GM23338 (cell line): ENCODE results near the gene ADAMTS17. TPM values are rescaled to one million over a fixed set of nuclear protein-coding genes. Genes with fewer than 3 reads are reported as not detected.

Experiments used
- ATAC-seq: fragments of 200-7000 bp; cut with Tn5 transposase; 3 replicates; pipeline ENCODE4 v1.9.1; 2020
- DNase-seq: peaks from one replicate; pipeline ENCODE4 v3.0.0-alpha.2; 2015; ENCODE audit warnings: low spot score
- H2AFZ ChIP-seq: fragments of 200-600 bp; sonication (generic); 2 replicates; pipeline ENCODE4 v1.8.0; 2016; ENCODE audit warnings: antibody characterized with exemption, mild to moderate bottlenecking, moderate library complexity
- H3F3A ChIP-seq: fragments of 200-600 bp; sonication (generic); replicated peaks from 2 replicates; pipeline ENCODE4 v1.8.0; 2017; ENCODE audit warnings: antibody characterized with exemption, mixed run types, low read depth
- H3K27ac ChIP-seq: fragments of 200-600 bp; sonication (generic); 2 replicates; pipeline ENCODE4 v1.6.1; 2016; ENCODE audit warnings: low read depth
- H3K27me3 ChIP-seq: fragments of 200-600 bp; sonication (generic); 2 replicates; pipeline ENCODE4 v1.8.0; 2016; ENCODE audit warnings: mild to moderate bottlenecking, mixed run types, moderate library complexity; ENCODE audit not compliant: insufficient read depth
- H3K36me3 ChIP-seq: fragments of 200-600 bp; sonication (generic); 2 replicates; pipeline ENCODE4 v1.8.0; 2016; ENCODE audit warnings: mild to moderate bottlenecking; ENCODE audit not compliant: insufficient read depth
- H3K4me1 ChIP-seq: fragments of 200-600 bp; sonication (generic); 2 replicates; pipeline ENCODE4 v1.8.0; 2016; ENCODE audit warnings: mild to moderate bottlenecking, moderate library complexity; ENCODE audit not compliant: insufficient read depth
- H3K4me2 ChIP-seq: fragments of 200-600 bp; sonication (generic); 2 replicates; pipeline ENCODE4 v1.7.1; 2017; ENCODE audit warnings: mixed run types
- H3K4me3 ChIP-seq: fragments of 200-600 bp; sonication (generic); 2 replicates; pipeline ENCODE4 v1.6.1; 2016; ENCODE audit warnings: mixed run types
- H3K79me2 ChIP-seq: fragments of 200-600 bp; sonication (generic); replicated peaks from 2 replicates; pipeline ENCODE4 v1.8.0; 2017; ENCODE audit warnings: mild to moderate bottlenecking; ENCODE audit not compliant: insufficient read depth
- H3K9me2 ChIP-seq: fragments of 200-600 bp; sonication (generic); 2 replicates; pipeline ENCODE4 v1.8.0; 2017; ENCODE audit not compliant: insufficient read depth
- H4K20me1 ChIP-seq: fragments of 200-600 bp; sonication (generic); replicated peaks from 2 replicates; pipeline ENCODE4 v1.8.0; 2017; ENCODE audit warnings: mild to moderate bottlenecking; ENCODE audit not compliant: insufficient read depth
- H3K27ac Mint-ChIP-seq: 2 replicates; pipeline ENCODE4 v1.8.0; 2020; ENCODE audit warnings: inconsistent platforms, mild to moderate bottlenecking, moderate library complexity, mixed read lengths
- H3K27me3 Mint-ChIP-seq: 3 replicates; pipeline ENCODE4 v1.8.0; 2022; ENCODE audit warnings: low read depth, mild to moderate bottlenecking, moderate library complexity, mixed read lengths, inconsistent platforms; ENCODE audit not compliant: insufficient read depth, poor library complexity
- H3K36me3 Mint-ChIP-seq: 3 replicates; pipeline ENCODE4 v1.8.0; 2021; ENCODE audit warnings: low read depth, mild to moderate bottlenecking, inconsistent platforms, moderate library complexity, mixed read lengths
- H3K4me1 Mint-ChIP-seq: 3 replicates; pipeline ENCODE4 v1.8.0; 2020; ENCODE audit warnings: mild to moderate bottlenecking, inconsistent platforms, mixed read lengths
- H3K4me3 Mint-ChIP-seq: 3 replicates; pipeline ENCODE4 v1.8.0; 2021; ENCODE audit warnings: moderate library complexity, mild to moderate bottlenecking, inconsistent platforms, mixed read lengths
- H3K9me3 Mint-ChIP-seq: 3 replicates; pipeline ENCODE4 v1.8.0; 2020; ENCODE audit warnings: moderate library complexity, mild to moderate bottlenecking, inconsistent platforms, mixed read lengths
- CREB1 ChIP-seq: fragments of 250-450 bp; sonication (Bioruptor Pico); IDR thresholded peaks from 2 replicates; pipeline ENCODE4 v1.5.0; 2020; ENCODE audit warnings: low read depth, mild to moderate bottlenecking, moderate library complexity
- CTCF ChIP-seq, 2 experiments: fragments of 200-600 bp in 1 of 2; sonication (generic) in 1 of 2; conservative IDR thresholded peaks; 2 replicates each; pipeline versions ENCODE4 v1.5.1 to v1.6.1; 2016 to 2017; ENCODE audit warnings: antibody characterized with exemption in 2 of 2, low read depth in 2 of 2, mild to moderate bottlenecking in 2 of 2, moderate library complexity in 1 of 2
- ETS1 ChIP-seq: IDR thresholded peaks from 2 replicates; pipeline ENCODE4 v1.6.1; 2016; ENCODE audit warnings: antibody characterized with exemption
- EZH2 ChIP-seq: fragments of 200-600 bp; sonication (generic); IDR thresholded peaks from one replicate; pipeline ENCODE4 v1.8.0; 2017; ENCODE audit warnings: antibody characterized with exemption, mild to moderate bottlenecking, low read depth; ENCODE audit not compliant: unreplicated experiment
- EZH2phosphoT487 ChIP-seq: fragments of 200-600 bp; sonication (generic); IDR thresholded peaks from one replicate; pipeline ENCODE4 v1.8.1; 2018; ENCODE audit warnings: antibody characterized with exemption; ENCODE audit not compliant: unreplicated experiment
- JUNB ChIP-seq: IDR thresholded peaks from one replicate; pipeline ENCODE4 v1.6.1; 2016; ENCODE audit warnings: antibody characterized with exemption; ENCODE audit not compliant: unreplicated experiment
- NANOG ChIP-seq: IDR thresholded peaks from 2 replicates; pipeline ENCODE4 v1.6.1; 2016; ENCODE audit warnings: antibody characterized with exemption, borderline replicate concordance
- POLR2AphosphoS5 ChIP-seq: IDR thresholded peaks from 2 replicates; pipeline ENCODE4 v1.6.1; 2016; ENCODE audit warnings: antibody characterized with exemption, low read depth
- REST ChIP-seq: IDR thresholded peaks from one replicate; pipeline ENCODE4 v1.6.1; 2018; ENCODE audit warnings: antibody characterized with exemption; ENCODE audit not compliant: unreplicated experiment
- STAT1 ChIP-seq: IDR thresholded peaks from one replicate; pipeline ENCODE4 v1.6.1; 2016; ENCODE audit warnings: antibody characterized with exemption; ENCODE audit not compliant: unreplicated experiment
- ZNF114 ChIP-seq: fragments of 250-450 bp; sonication (Bioruptor Pico); IDR thresholded peaks from 2 replicates; pipeline ENCODE4 v1.5.0; 2020; ENCODE audit warnings: mild to moderate bottlenecking, moderate library complexity
- ZNF331 ChIP-seq: fragments of 250-450 bp; sonication (Bioruptor Pico); IDR thresholded peaks from 2 replicates; pipeline ENCODE4 v1.5.0; 2020; ENCODE audit warnings: low read depth, mild to moderate bottlenecking, moderate library complexity
- ZNF462 ChIP-seq: fragments of 250-450 bp; sonication (Bioruptor Pico); IDR thresholded peaks from 2 replicates; pipeline ENCODE4 v1.5.0; 2020; ENCODE audit warnings: mild to moderate bottlenecking, moderate library complexity
- polyA plus RNA-seq: library from polyadenylated mRNA; unstranded; fragments of >200 nt; fragmentation: Nextera tagmentation; extraction: Ambion mirVana; gene quantifications from 2 replicates; pipeline ENCODE4 v1.2.1, GENCODE V29; 2016
- total RNA-seq: library from RNA; depleted of rRNA; stranded (reverse); fragments of >200 nt; shearing (Covaris generic); gene quantifications from 2 replicates; pipeline ENCODE4 v1.2.3, GENCODE V29; 2014

Gene ADAMTS17
- total and polyA plus RNA-seq, 2 experiments from 2014 or later = 0.60 to 3.8 TPM

- no peak overlapping the region for H3K27ac ChIP-seq
- no peaks in the 10 kb centered on the region; the same call in 1 of the 2 replicates for H3K9me2 ChIP-seq
- no peak overlapping the region for H2AFZ ChIP-seq
- no peak overlapping the region for H3K4me3 ChIP-seq
- no peaks in the 10 kb centered on the region for H3F3A ChIP-seq
- H3K4me1 ChIP-seq = no peaks in the 10 kb centered on the region
- TF ChIP-seq NANOG (no peak), JUNB (no peak), REST (no peak), ZNF331 (CRISPR knock-in tag) (no peak), STAT1 (no peak), ZNF114 (CRISPR knock-in tag) (no peak), ETS1 (no peak), ZNF462 (CRISPR knock-in tag) (no peak), CREB1 (CRISPR knock-in tag) (no peak), EZH2 (no peak), POLR2AphosphoS5 (no peak), CTCF (conservative IDR thresholded peaks at IDR 0.05; ENCODE audit: low read depth in 2 of 2) (no peak), EZH2phosphoT487 (no peak)
- no peaks in the 10 kb centered on the region for H3K27me3 ChIP-seq
- H3K79me2 ChIP-seq = no peaks in the 10 kb centered on the region
- Mint-ChIP-seq H3K27ac (no peak overlapping the region), H3K9me3 (peaks cover 8% of the 10 kb centered on the region), H3K27me3 (peaks cover 5% of the 10 kb centered on the region), H3K36me3 (peaks cover 11% of the 10 kb centered on the region), H3K4me1 (peaks cover 10% of the 10 kb centered on the region; the same call in 2 of the 3 replicates), H3K4me3 (no peak overlapping the region)
- no peak for DNase-seq
- no peak overlapping the region for H3K4me2 ChIP-seq
- ATAC-seq = no peak
- no peaks in the 10 kb centered on the region for H3K36me3 ChIP-seq
- no peaks in the 10 kb centered on the region for H4K20me1 ChIP-seq
These were observed 30.6 kb downstream of the ADAMTS17 start for GRCh38 chr15:100311154-100311625.
